ENCODE data around the gene DCDC2C. TPM values are rescaled to one million over a fixed set of nuclear protein-coding genes. Genes with fewer than 3 reads are reported as not detected.
A peak's percentile ranks its signal among the peaks of the same experiment; 100 is the strongest.

Gene DCDC2C
- polyA plus RNA-seq, 1 of the 3 experiments (the other 2 are of a cell fraction), result not detected

DNA sequence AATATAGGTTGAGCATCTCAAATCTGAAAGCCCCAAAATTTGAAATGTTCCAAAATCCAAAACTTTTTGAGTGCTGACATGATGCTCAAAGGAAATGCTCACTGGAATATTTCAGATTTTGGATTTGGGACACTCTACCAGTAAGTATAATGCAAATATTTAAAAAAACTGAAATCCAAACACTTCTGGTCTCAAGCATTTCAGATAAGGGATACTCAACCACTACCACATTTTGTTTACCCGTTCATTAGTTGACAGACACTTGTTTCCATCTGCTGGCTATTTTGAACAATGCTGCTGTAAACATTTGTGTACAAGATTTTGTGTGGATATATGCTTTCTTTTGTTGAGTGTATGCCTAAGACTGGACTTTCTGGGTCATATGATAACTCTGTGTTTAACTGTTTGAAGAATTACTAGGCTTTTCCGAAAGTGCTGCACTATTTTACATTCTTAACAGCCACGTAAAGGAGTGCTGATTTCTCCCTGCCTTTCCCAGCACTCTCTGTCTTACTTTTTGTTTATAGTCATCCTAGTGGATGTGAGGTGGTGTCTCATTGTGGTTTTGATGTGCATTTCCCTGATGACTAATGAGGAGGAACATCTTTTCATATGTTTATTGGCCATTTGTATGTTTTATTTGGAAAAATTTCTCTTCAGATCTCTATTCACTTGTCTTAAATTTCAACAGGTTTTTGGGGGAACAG lies 19.5 kb upstream of the DCDC2C start:
- 22% methylated on average over 3 of the region's 3 CpGs for WGBS (ENCODE audit: low lambda C conversion rate)
- TF ChIP-seq RAD21 (IDR thresholded peaks at IDR 0.05; ENCODE audit: low read length), result peak; percentile 15; the same call in 1 of the 2 replicates
- no peak for TF ChIP-seq SMC3 (IDR thresholded peaks at IDR 0.05; ENCODE audit: low read depth, low read length)
- H3F3A ChIP-seq (replicated peaks; ENCODE audit: insufficient read depth), result no peaks in the 10 kb centered on the region
- no peak overlapping the region for H3K4me3 ChIP-seq (ENCODE audit: low read depth in 2 of 2, low read length in 1 of 2)
- H3K36me3 ChIP-seq (replicated peaks in 1 of 2; ENCODE audit: control insufficient read depth in 1 of 2, insufficient read depth in 2 of 2, low read length in 1 of 2), result no peaks in the 10 kb centered on the region
- no peak for DNase-seq
- ChIA-PET POLR2A (no interaction called here), CTCF (no interaction called here)
- H3K79me2 ChIP-seq (ENCODE audit: insufficient read depth), result no peaks in the 10 kb centered on the region
- H2AFZ ChIP-seq (ENCODE audit: low read depth), result no peak overlapping the region
- H3K9me3 ChIP-seq, result no peaks in the 10 kb centered on the region
- no peaks in the 10 kb centered on the region for H3K27me3 ChIP-seq (ENCODE audit: insufficient read depth)
- no peak overlapping the region for H3K27ac ChIP-seq (ENCODE audit: low read depth in 2 of 2, low read length in 1 of 2)
- H3K4me2 ChIP-seq, result no peak overlapping the region
- H4K20me1 ChIP-seq (ENCODE audit: insufficient read depth), result no peaks in the 10 kb centered on the region
- H3K4me1 ChIP-seq (ENCODE audit: control insufficient read depth in 1 of 2, insufficient read depth in 2 of 2, low read depth in 1 of 2, low read length in 1 of 2), result peaks cover 0 to 8% of the 10 kb centered on the region in 2 experiments; a peak in 1 of 4 replicates
- no peaks in the 10 kb centered on the region for H3K9me2 ChIP-seq
- no peak overlapping the region for H3K9ac ChIP-seq

- H3K27ac ChIP-seq (ENCODE audit: low read depth in 2 of 2, low read length in 1 of 2), result no peak overlapping the region
- TF ChIP-seq RXRA (IDR thresholded peaks at IDR 0.05; ENCODE audit: borderline replicate concordance, low read depth) (no peak), PBX3 (IDR thresholded peaks at IDR 0.05) (no peak), TAF1 (IDR thresholded peaks at IDR 0.05; ENCODE audit: borderline replicate concordance, low read depth, low read length) (no peak), NFIC (IDR thresholded peaks at IDR 0.05; ENCODE audit: borderline replicate concordance) (no peak), CHD2 (IDR thresholded peaks at IDR 0.05; ENCODE audit: low read length, partially characterized antibody) (no peak)
- TF ChIP-seq, protein P1, sequence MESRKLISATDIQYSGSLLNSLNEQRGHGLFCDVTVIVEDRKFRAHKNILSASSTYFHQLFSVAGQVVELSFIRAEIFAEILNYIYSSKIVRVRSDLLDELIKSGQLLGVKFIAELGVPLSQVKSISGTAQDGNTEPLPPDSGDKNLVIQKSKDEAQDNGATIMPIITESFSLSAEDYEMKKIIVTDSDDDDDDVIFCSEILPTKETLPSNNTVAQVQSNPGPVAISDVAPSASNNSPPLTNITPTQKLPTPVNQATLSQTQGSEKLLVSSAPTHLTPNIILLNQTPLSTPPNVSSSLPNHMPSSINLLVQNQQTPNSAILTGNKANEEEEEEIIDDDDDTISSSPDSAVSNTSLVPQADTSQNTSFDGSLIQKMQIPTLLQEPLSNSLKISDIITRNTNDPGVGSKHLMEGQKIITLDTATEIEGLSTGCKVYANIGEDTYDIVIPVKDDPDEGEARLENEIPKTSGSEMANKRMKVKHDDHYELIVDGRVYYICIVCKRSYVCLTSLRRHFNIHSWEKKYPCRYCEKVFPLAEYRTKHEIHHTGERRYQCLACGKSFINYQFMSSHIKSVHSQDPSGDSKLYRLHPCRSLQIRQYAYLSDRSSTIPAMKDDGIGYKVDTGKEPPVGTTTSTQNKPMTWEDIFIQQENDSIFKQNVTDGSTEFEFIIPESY (IDR thresholded peaks at IDR 0.05; ENCODE audit: borderline replicate concordance, low read depth), result no peak
- TF ChIP-seq, protein P2, sequence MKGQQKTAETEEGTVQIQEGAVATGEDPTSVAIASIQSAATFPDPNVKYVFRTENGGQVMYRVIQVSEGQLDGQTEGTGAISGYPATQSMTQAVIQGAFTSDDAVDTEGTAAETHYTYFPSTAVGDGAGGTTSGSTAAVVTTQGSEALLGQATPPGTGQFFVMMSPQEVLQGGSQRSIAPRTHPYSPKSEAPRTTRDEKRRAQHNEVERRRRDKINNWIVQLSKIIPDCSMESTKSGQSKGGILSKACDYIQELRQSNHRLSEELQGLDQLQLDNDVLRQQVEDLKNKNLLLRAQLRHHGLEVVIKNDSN (IDR thresholded peaks at IDR 0.05; ENCODE audit: borderline replicate concordance, low read depth), result no peak
- no peaks in the 10 kb centered on the region for H3K4me1 ChIP-seq (ENCODE audit: control insufficient read depth in 1 of 2, insufficient read depth in 2 of 2, low read depth in 1 of 2, low read length in 1 of 2)
- no peaks in the 10 kb centered on the region for H3K9me3 ChIP-seq
- H3K79me2 ChIP-seq (ENCODE audit: insufficient read depth), result no peaks in the 10 kb centered on the region
- no peaks in the 10 kb centered on the region for H3K9me2 ChIP-seq
- no peaks in the 10 kb centered on the region for H3K27me3 ChIP-seq (ENCODE audit: insufficient read depth)
- no peak for DNase-seq
- no peak overlapping the region for H3K9ac ChIP-seq
- no peak overlapping the region for H3K4me2 ChIP-seq
- no peaks in the 10 kb centered on the region for H3K36me3 ChIP-seq (replicated peaks in 1 of 2; ENCODE audit: control insufficient read depth in 1 of 2, insufficient read depth in 2 of 2, low read length in 1 of 2)
- ChIA-PET POLR2A (no interaction called here), CTCF (interaction anchor here (2.2 to 4.2 kb wide), 3 partner anchors 11 to 91 kb away, joined by 5 to 24 read pairs (median 8); no protein-coding TSS in a partner anchor)
- no peak overlapping the region for H2AFZ ChIP-seq (ENCODE audit: low read depth)
- peaks cover 4% of the 10 kb centered on the region for H3F3A ChIP-seq (replicated peaks; ENCODE audit: insufficient read depth)
- H3K4me3 ChIP-seq (ENCODE audit: low read depth in 2 of 2, low read length in 1 of 2), result no peak overlapping the region
- H4K20me1 ChIP-seq (ENCODE audit: insufficient read depth), result no peaks in the 10 kb centered on the region
Observed at GRCh38 chr2:3689998-3690748, 13.2 kb upstream of the DCDC2C start.
